ENCODE measurements around the gene KRT1. TPM values are rescaled to one million over a fixed set of nuclear protein-coding genes. Genes with fewer than 3 reads are reported as not detected.
"Not testable (repeated sequence)": the region's sequence is repeated elsewhere in the genome, so short reads cannot be mapped to it uniquely, and the experiment has no call there.

Gene KRT1
- total RNA-seq, 1 experiment from 2014 or later, result not detected

- no peak for DNase-seq (ENCODE audit: extremely low read depth, low read depth)
These were observed 3.5 kb upstream of the KRT1 start for GRCh38 chr12:52683575-52684300.

- DNase-seq (ENCODE audit: extremely low read depth, low read depth), result no peak
These were observed 2.8 kb upstream of the KRT1 start for GRCh38 chr12:52682938-52683574.

GRCh38 chr12:52682381-52682660, 2.1 kb upstream of the KRT1 start:
- no peak for DNase-seq (ENCODE audit: extremely low read depth, low read depth)

- DNase-seq (ENCODE audit: extremely low read depth, low read depth), result no peak
These were observed 1.5 kb upstream of the KRT1 start for GRCh38 chr12:52681526-52682380.

- DNase-seq (ENCODE audit: extremely low read depth, low read depth), result no peak
These were observed 332 bp downstream of the KRT1 start for GRCh38 chr12:52679875-52680274.

- DNase-seq (ENCODE audit: extremely low read depth, low read depth), result no peak
These were observed 2.5 kb downstream of the KRT1 start for GRCh38 chr12:52677671-52678070.

- no peak for DNase-seq (ENCODE audit: extremely low read depth, low read depth)
These were observed 3.1 kb downstream of the KRT1 start for GRCh38 chr12:52677126-52677525.

- no peak for DNase-seq (ENCODE audit: extremely low read depth, low read depth)
These were observed 4.0 kb downstream of the KRT1 start for GRCh38 chr12:52676163-52676562.

GRCh38 chr12:52675301-52675701, 4.9 kb downstream of the KRT1 start:
- no peak for DNase-seq (ENCODE audit: extremely low read depth, low read depth)

- DNase-seq (ENCODE audit: extremely low read depth, low read depth), result no peak
These were observed 5.8 kb downstream of the KRT1 start for GRCh38 chr12:52674433-52674775.

GRCh38 chr12:52673713-52674432, 6.3 kb downstream of the KRT1 start:
- DNase-seq (ENCODE audit: extremely low read depth, low read depth), result no peak

- DNase-seq (ENCODE audit: extremely low read depth, low read depth), result no peak
These were observed 7.0 kb downstream of the KRT1 start for GRCh38 chr12:52673217-52673616.

- no peak for DNase-seq (ENCODE audit: extremely low read depth, low read depth)
These were observed 7.8 kb downstream of the KRT1 start for GRCh38 chr12:52672321-52672933.

GRCh38 chr12:52670961-52671360, 9.2 kb downstream of the KRT1 start:
- no peak for DNase-seq (ENCODE audit: extremely low read depth, low read depth)

GRCh38 chr12:52670506-52670905, 9.7 kb downstream of the KRT1 start:
- no peak for DNase-seq (ENCODE audit: extremely low read depth, low read depth)

GRCh38 chr12:52669941-52670340, 10.3 kb downstream of the KRT1 start:
- DNase-seq (ENCODE audit: extremely low read depth, low read depth), result not testable (repeated sequence)

GRCh38 chr12:52669426-52669825, 10.8 kb downstream of the KRT1 start:
- DNase-seq (ENCODE audit: extremely low read depth, low read depth), result no peak

- DNase-seq (ENCODE audit: extremely low read depth, low read depth), result no peak
These were observed 12.3 kb downstream of the KRT1 start for GRCh38 chr12:52667931-52668330.

- peak; percentile 4 for DNase-seq (ENCODE audit: extremely low read depth, low read depth)
These were observed 12.7 kb downstream of the KRT1 start for GRCh38 chr12:52667509-52667908.

GRCh38 chr12:52666471-52666870, 13.7 kb downstream of the KRT1 start:
- no peak for DNase-seq (ENCODE audit: extremely low read depth, low read depth)

- no peak for DNase-seq (ENCODE audit: extremely low read depth, low read depth)
These were observed 16.8 kb downstream of the KRT1 start for GRCh38 chr12:52663420-52663819.
